COR-L47 (cell line): ENCODE measurements around the gene RUNX3.
A peak's percentile ranks its signal among the peaks of the same experiment; 100 is the strongest.
"Not testable (repeated sequence)": the region's sequence is repeated elsewhere in the genome, so short reads cannot be mapped to it uniquely, and the experiment has no call there.

Source experiments
- DNase-seq: peaks from one replicate; lab custom pipeline; 2025; lab: John Stamatoyannopoulos, UW

RUNX3 gene

GRCh38 chr1:24930260-24931145, at the start of gene RUNX3:
RUNX3 (minus strand) TSS chr1:24930276; CDS start chr1:24929868, 408 bp downstream.
- peak; percentile 57 for DNase-seq

GRCh38 chr1:24979232-24979631, 49.2 kb upstream of the RUNX3 start:
- DNase-seq = not testable (repeated sequence)

- no peak for DNase-seq
Measured at GRCh38 chr1:24978383-24979032, 48.4 kb upstream of the RUNX3 start.

GRCh38 chr1:24975391-24975790, 45.3 kb upstream of the RUNX3 start:
- DNase-seq = no peak

GRCh38 chr1:24973315-24973714, 43.2 kb upstream of the RUNX3 start:
- no peak for DNase-seq

GRCh38 chr1:24972915-24973242, 42.8 kb upstream of the RUNX3 start:
- DNase-seq = no peak

- DNase-seq = no peak
Measured at GRCh38 chr1:24972221-24972914, 42.3 kb upstream of the RUNX3 start.

GRCh38 chr1:24970926-24971875, 41.1 kb upstream of the RUNX3 start:
- DNase-seq = no peak

- DNase-seq = no peak
Measured at GRCh38 chr1:24970399-24970753, 40.3 kb upstream of the RUNX3 start.

- no peak for DNase-seq
Measured at GRCh38 chr1:24969596-24970398, 39.7 kb upstream of the RUNX3 start.

- no peak for DNase-seq
Measured at GRCh38 chr1:24968941-24969585, 39.0 kb upstream of the RUNX3 start.

GRCh38 chr1:24967962-24968361, 37.9 kb upstream of the RUNX3 start:
- DNase-seq = no peak

- no peak for DNase-seq
Measured at GRCh38 chr1:24967555-24967954, 37.5 kb upstream of the RUNX3 start.

- DNase-seq = no peak
Measured at GRCh38 chr1:24966724-24967346, 36.8 kb upstream of the RUNX3 start.

GRCh38 chr1:24966121-24966723, 36.1 kb upstream of the RUNX3 start:
- DNase-seq = no peak

- no peak for DNase-seq
Measured at GRCh38 chr1:24965571-24965930, 35.5 kb upstream of the RUNX3 start.

- DNase-seq = no peak
Measured at GRCh38 chr1:24964811-24965570, 34.9 kb upstream of the RUNX3 start.

GRCh38 chr1:24963943-24964693, 34.0 kb upstream of the RUNX3 start:
- no peak for DNase-seq
